H1 (cell line): ENCODE data around the gene CDK13. TPM values are rescaled to one million over a fixed set of nuclear protein-coding genes. Genes with fewer than 3 reads are reported as not detected.

Experiments
- ASH2L ChIP-seq: fragments of 200-600, 300-600 bp; sonication (generic); IDR thresholded peaks from one replicate; pipeline ENCODE4 v1.7.1; 2017; ENCODE audit warnings: low read length
- BACH1 ChIP-seq: IDR thresholded peaks from 2 replicates; pipeline ENCODE4 v1.6.1; 2012; ENCODE audit warnings: low read length, improper control_type of control experiment
- BRCA1 ChIP-seq: IDR thresholded peaks from 2 replicates; pipeline ENCODE4 v1.6.1; 2012; ENCODE audit warnings: low read depth, low read length, improper control_type of control experiment
- CREB1 ChIP-seq: IDR thresholded peaks from 2 replicates; pipeline ENCODE4 v1.6.1; 2012; ENCODE audit warnings: inconsistent platforms
- EGR1 ChIP-seq: IDR thresholded peaks from 2 replicates; pipeline ENCODE4 v1.6.1; 2011; ENCODE audit warnings: low read depth, low read length, borderline replicate concordance
- EZH2 ChIP-seq: fragments of 200-600 bp; sonication (generic); IDR thresholded peaks from 2 replicates; pipeline ENCODE4 v1.7.1; 2012; ENCODE audit warnings: low read depth, mild to moderate bottlenecking, moderate library complexity, low read length, inconsistent platforms; ENCODE audit not compliant: severe bottlenecking
- GABPA ChIP-seq: IDR thresholded peaks from 2 replicates; pipeline ENCODE4 v1.6.1; 2011; ENCODE audit warnings: mild to moderate bottlenecking, low read length, moderate library complexity, borderline replicate concordance; ENCODE audit not compliant: insufficient read depth
- HDAC2 ChIP-seq, 2 experiments: fragments of 300-600 bp in 1 of 2; sonication (generic) in 1 of 2; IDR thresholded peaks; 2 replicates each; pipeline ENCODE4 v1.6.1; 2011 to 2012; ENCODE audit warnings: low read depth in 2 of 2, low read length in 2 of 2, mild to moderate bottlenecking in 2 of 2, moderate library complexity in 2 of 2, borderline replicate concordance in 1 of 2, inconsistent platforms in 1 of 2
- HDAC6 ChIP-seq: IDR thresholded peaks from one replicate; pipeline ENCODE4 v1.7.1; 2012; ENCODE audit warnings: low read depth, mild to moderate bottlenecking, inconsistent platforms, low read length, moderate library complexity
- JUND ChIP-seq: IDR thresholded peaks from 2 replicates; pipeline ENCODE4 v1.6.1; 2011; ENCODE audit warnings: mild to moderate bottlenecking, improper control_type of control experiment, low read length
- KDM4A ChIP-seq: IDR thresholded peaks from one replicate; pipeline ENCODE4 v1.7.1; 2012; ENCODE audit warnings: low read depth, mild to moderate bottlenecking, moderate library complexity, low read length, inconsistent platforms; ENCODE audit not compliant: severe bottlenecking
- KDM5A ChIP-seq: fragments of 200-600 bp; IDR thresholded peaks from 2 replicates; pipeline ENCODE4 v1.7.1; 2012; ENCODE audit warnings: mild to moderate bottlenecking, low read length, inconsistent platforms, mixed read lengths
- MAX ChIP-seq: IDR thresholded peaks from 2 replicates; pipeline ENCODE4 v1.6.1; 2012; ENCODE audit warnings: inconsistent platforms
- NANOG ChIP-seq: IDR thresholded peaks from 2 replicates; pipeline ENCODE4 v1.6.1; 2011; ENCODE audit warnings: low read length, low read depth, mild to moderate bottlenecking, inconsistent platforms; ENCODE audit not compliant: insufficient read depth, poor library complexity, severe bottlenecking
- NRF1 ChIP-seq: IDR thresholded peaks from 2 replicates; pipeline ENCODE4 v1.6.1; 2011; ENCODE audit warnings: mild to moderate bottlenecking, low read depth, low read length, improper control_type of control experiment
- PHF8 ChIP-seq: fragments of 200-600 bp; sonication (generic); conservative IDR thresholded peaks from 2 replicates; pipeline ENCODE4 v1.7.1; 2012; ENCODE audit warnings: low read depth, mild to moderate bottlenecking, inconsistent platforms, low read length, moderate library complexity
- POLR2A ChIP-seq, 2 experiments: IDR thresholded peaks; 1 replicate in 1 of 2; 2 replicates in 1 of 2; pipeline ENCODE4 v1.6.1; 2011; ENCODE audit warnings: low read depth in 2 of 2, low read length in 2 of 2, mild to moderate bottlenecking in 2 of 2; ENCODE audit errors: control extremely low read depth in 1 of 2
- POLR2AphosphoS5 ChIP-seq: IDR thresholded peaks from 2 replicates; pipeline ENCODE4 v1.6.1; 2011; ENCODE audit warnings: low read depth, low read length
- RAD21 ChIP-seq, 2 experiments: IDR thresholded peaks in 1 of 2; conservative IDR thresholded peaks in 1 of 2; 2 replicates each; pipeline ENCODE4 v1.6.1; 2011; ENCODE audit warnings: low read depth in 2 of 2, low read length in 2 of 2, improper control_type of control experiment in 1 of 2, inconsistent platforms in 1 of 2, mild to moderate bottlenecking in 1 of 2, moderate library complexity in 1 of 2
- RNF2 ChIP-seq: fragments of 200-900, 300-1000 bp; sonication (generic); IDR thresholded peaks from 2 replicates; pipeline ENCODE4 v1.7.1; 2016; ENCODE audit warnings: borderline replicate concordance, low read depth, mild to moderate bottlenecking, antibody characterized with exemption, low read length; ENCODE audit not compliant: poor library complexity, severe bottlenecking; ENCODE audit errors: missing control alignments
- SP2 ChIP-seq: IDR thresholded peaks from 2 replicates; pipeline ENCODE4 v1.6.1; 2012; ENCODE audit warnings: mild to moderate bottlenecking, low read length, inconsistent platforms
- TAF7 ChIP-seq: optimal IDR thresholded peaks from 2 replicates; pipeline ENCODE3; 2011; ENCODE audit warnings: low read depth, mild to moderate bottlenecking, inconsistent platforms, low read length, moderate library complexity, borderline replicate concordance
- TEAD4 ChIP-seq: IDR thresholded peaks from 2 replicates; pipeline ENCODE4 v1.6.1; 2012; ENCODE audit warnings: low read depth, low read length, inconsistent platforms, mixed read lengths
- USF2 ChIP-seq: IDR thresholded peaks from 2 replicates; pipeline ENCODE4 v1.6.1; 2011; ENCODE audit warnings: low read length, improper control_type of control experiment
- polyA plus RNA-seq, 7 experiments: library from polyadenylated mRNA; depleted of rRNA in 3 of 7; stranded (reverse) in 5 of 7; unstranded in 2 of 7; fragments of >200 nt in 5 of 7; fragments of 200-250 nt in 2 of 7; gene quantifications; 1 replicate in 5 of 7; 2 replicates in 1 of 7; 4 replicates in 1 of 7; pipeline versions ENCODE4 v1.2.1 to v1.2.3, GENCODE V29; 2011 to 2013; ENCODE audit warnings: missing spikeins in 2 of 7, mixed read lengths in 2 of 7
- total RNA-seq: library from RNA; stranded (reverse); fragmentation: NEBNext Ultra II Directional; extraction: Animal tissue kit (Norgen Biotek cat#: 25700); gene quantifications from 2 replicates; pipeline ENCODE4 v1.2.1, GENCODE V29; 2021

Gene CDK13
- total and polyA plus RNA-seq, 2 of the 8 experiments (the other 6 are each of a cell fraction or from before 2014, with no cell fraction given), result 22.6 to 49.5 TPM

GRCh38 chr7:39949971-39950472, at the start of gene CDK13 (continued):
- TF ChIP-seq NRF1 (no peak), USF2 (no peak), BACH1 (no peak), HDAC6 (no peak), JUND (no peak), SP2 (no peak), MAX (peak; percentile 22; the same call in 1 of the 2 replicates), KDM5A (no peak), KDM4A (peak; percentile 77), PHF8 (no peak; the same call in none of the 2 replicates), BRCA1 (no peak), POLR2AphosphoS5 (peak; percentile 66), TAF7 (no peak), GABPA (no peak), POLR2A (IDR thresholded peaks at IDR 0.05; ENCODE audit: control extremely low read depth in 1 of 2, low read depth in 2 of 2, low read length in 2 of 2) (peak; percentile 10 to 66; a peak in 2 of 3 replicates), RNF2 (no peak), EZH2 (no peak), ASH2L (peak; percentile 53), EGR1 (0 out of 2 replicates have a peak, but pooled peaks have one; percentile 27), CREB1 (peak; percentile 54; the same call in 1 of the 2 replicates), HDAC2 (IDR thresholded peaks at IDR 0.05; ENCODE audit: borderline replicate concordance in 1 of 2, low read depth in 2 of 2, low read length in 2 of 2) (no peak), TEAD4 (no peak), RAD21 (IDR thresholded peaks at IDR 0.05 in 1 of 2, conservative IDR thresholded peaks at IDR 0.05 in 1 of 2; ENCODE audit: low read depth in 2 of 2, low read length in 2 of 2) (peak in 1 of 2 experiments; percentile 8; a peak in 1 of 4 replicates), NANOG (no peak)
